HG03342 (cell line): ENCODE results near the gene PTPRN2.
"Not testable (repeated sequence)": the region's sequence is repeated elsewhere in the genome, so short reads cannot be mapped to it uniquely, and the experiment has no call there.

Experiments
- ATAC-seq: cut with Tn5 transposase; IDR thresholded peaks from one replicate; pipeline ENCODE4 v1.9.1; 2021; ENCODE audit warnings: mild to moderate bottlenecking, moderate library complexity; ENCODE audit not compliant: unreplicated experiment

Gene PTPRN2

DNA sequence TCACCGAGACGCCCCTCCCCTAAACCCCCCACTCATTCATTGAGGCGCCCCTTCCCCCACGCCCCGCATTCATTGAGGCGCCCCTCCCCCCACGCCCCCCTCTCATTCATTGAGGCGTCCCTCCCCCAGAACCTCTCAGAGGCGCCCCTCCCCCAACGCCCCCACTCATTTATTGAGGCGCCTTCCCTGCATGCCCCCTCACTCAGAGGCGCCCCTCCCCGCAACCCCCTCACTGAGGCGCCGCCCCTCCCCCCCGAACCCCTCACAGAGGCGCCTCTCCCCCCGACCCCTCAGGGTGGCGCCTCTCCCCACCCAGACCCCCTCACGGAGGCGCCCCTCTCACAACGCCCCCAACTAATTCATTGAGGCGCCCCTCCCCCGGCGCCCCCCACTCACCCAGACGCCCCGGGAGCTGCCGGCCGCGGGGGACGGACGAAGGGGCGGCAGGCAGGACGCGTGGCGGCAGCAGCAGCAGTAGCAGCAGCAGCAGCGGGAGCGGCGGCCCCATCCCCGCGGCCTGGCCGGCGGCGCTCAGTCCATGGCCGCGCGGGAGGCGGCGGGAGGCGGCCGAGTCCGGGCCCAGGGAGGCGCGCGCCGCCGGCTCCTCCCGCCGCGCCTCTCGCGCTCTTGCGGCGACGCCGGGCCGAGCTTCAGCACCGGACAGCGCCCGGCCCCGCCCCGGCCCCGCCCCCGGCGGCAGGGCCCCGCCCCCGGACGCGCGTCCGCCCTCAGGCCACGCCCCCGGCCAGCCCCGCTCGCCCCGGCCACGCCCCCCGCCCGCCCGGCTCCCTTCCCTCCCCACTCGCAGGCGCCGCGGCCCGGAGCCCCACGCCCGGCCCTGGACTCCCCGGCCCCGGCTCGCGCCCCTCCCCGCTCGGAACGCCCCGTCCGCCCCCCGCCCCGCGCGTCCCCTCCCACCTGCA lies at the start of gene PTPRN2:
Gene PTPRN2, minus strand, starts transcription at position 662 of the 923 bp plus-strand sequence.
- peak; percentile 66 for ATAC-seq

DNA sequence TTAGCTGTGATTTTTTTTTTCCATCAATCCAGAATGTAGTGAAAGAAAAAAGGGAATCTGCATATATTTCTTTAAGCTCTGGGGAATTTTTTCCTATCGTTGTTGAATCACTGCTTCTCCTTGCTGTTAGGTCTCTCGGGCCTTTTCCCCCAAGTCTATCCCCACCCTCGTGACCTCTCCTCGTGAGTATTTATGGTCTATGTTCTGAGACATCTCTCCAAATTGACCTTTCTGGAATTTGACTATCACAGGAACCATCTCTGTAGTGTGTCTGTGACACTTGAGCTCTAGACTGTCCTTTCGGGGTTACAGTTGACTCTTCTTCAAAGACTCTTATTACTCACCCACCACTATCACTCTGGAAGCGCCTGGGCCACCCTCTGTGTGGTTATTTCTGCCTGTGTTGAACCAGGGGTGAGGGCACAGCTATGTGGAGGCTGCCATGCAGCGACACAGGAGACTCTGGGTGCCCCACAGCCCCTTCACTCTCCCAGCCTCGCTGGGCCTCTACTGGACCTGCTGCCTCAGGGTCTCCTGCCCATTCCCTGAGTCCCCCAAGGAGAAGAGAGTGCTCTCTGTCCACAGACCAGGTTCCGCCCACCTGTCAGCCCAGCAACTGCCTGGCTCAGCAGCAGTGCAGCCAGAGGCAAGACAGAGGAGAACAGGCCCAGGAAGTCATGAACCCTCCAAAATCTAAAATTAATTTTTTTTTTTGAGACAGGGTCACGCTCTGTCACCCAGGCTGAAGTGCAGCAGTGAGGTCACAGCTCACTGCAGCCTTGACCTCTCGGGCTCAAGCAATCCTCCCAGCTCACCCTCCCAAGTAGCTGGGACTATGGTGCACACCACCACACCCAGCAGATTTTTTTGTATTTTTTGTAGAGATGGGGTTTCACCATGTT lies 45.7 kb upstream of the PTPRN2 start:
- peak; percentile 81 for ATAC-seq

DNA sequence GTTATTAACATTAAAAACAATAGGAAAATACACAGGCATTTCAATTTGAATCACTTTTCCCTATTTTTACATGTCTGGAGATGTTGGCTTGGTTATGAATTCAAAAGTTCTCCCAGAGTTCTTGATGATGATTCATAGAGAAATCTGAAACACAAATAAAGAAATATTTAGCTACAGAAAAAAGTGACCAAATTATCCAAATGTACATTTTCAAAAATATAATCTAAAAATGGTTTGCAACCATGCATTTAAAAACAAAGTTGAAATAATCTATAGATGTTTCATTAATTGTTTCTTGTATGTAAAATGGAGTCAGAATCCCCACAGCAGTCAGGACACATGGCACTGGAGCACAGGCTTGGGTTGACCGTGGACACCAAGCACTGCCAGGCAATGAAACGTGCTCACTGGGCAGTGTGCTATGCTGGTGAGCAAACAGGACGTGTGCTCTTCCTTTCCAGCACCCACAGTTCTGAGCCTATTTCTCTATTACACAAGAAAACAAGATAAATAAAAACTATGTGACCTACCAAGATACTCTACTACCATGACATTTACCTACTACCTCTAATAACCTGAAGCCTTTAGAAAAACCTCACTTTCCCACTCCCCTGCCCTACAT lies 44.1 kb upstream of the PTPRN2 start:
- ATAC-seq, result no peak

DNA sequence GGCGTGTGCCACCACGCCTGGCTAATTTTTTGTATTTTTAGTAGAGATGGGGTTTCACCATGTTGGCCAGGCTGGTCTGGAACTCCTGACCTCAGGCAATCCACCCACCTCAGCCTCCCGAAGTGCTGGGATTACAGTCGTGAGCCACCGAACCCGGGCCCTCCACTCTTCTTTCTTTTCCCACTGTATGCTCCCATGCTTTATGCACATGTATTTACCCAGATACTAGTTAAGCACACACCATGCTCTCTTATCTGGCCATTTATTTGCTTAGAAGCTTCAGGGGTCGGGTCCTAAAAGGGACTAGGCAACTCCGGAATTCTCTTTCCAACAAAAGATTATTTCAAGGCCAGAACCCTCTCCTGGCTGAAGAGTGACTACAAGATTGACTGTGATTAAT lies 38.7 kb upstream of the PTPRN2 start:
- not testable (repeated sequence) for ATAC-seq

DNA sequence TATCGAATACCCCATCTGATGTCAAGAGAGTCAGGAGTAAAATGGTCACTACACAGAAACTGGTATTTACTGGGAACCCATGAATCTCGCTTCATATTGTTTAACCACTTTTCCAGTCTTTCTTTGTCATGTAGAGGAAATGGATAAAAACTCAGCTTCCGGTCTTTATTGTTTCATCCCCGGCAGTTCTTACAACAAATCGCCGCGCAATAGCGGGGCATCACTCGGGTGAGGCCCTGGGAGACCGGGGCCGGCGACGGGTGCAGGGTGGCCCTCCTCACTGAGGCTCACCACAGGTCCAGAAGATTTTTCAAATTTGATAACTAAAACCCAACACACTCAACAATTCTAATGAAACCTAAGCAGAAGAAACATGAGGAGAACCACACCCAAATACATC lies 35.6 kb upstream of the PTPRN2 start:
- ATAC-seq, result no peak

DNA sequence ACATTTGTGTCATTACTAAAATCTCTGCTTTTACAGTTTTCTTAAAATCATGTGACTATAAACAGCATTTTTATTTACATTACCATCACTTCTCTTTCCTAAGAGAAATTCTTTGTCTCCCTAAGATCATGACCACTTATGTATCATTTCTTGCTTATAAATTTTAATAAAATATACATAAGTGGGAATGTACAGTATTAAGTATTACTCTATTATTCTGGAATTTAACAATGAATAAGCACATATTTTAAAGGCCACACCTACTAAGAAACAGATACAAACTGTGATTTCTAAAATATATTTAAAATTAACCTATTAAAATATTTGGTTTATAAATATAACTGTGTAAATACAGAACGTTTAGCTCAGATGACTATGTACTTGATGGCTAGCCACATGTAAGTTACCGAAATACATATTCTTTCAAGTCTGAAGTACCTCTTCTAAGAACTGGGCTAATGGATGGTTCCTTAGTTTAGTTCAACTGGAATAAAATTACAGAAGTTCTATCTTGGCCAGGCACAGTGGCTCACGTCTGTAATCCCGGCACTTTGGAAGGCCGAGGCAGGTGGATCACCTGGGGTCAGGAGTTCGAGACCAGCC lies 33.3 kb upstream of the PTPRN2 start:
- ATAC-seq, result no peak

DNA sequence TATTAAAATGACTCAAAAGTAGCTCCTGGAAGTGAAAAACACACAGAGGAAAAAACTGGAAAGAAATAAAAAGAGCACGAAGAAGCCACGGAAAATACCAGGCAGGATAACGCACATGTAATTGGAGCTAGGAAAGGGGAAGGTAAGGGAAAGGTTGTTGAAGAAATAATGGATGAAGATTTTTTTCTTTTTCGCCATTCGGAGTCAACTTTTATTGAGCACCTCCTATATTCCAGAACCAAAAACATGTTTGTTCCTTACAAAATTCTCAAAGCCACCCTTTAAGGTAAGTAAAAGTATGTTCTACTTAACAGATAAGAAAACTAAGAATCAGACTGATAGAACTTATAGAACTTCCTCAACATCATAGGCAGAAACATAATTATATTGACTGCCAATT lies 32.8 kb upstream of the PTPRN2 start:
- ATAC-seq, result no peak

DNA sequence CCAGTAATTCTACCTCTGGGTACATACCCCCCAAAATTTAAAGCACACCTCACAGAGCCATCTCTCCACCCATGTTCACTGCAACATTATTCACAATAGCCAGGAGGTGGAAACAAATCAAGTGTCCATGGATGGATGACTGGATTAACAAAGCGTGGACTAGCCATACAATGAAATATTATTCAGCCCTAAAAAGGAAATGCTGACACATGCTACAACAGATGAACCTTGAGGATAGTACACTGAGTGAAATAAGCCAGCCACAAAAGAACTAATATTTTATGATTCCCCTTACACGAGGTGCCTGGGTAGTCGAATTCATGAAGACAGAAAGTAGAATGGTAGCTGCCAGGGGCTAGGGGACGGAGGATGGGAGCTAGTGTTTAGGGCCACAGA lies 31.1 kb upstream of the PTPRN2 start:
- no peak for ATAC-seq

DNA sequence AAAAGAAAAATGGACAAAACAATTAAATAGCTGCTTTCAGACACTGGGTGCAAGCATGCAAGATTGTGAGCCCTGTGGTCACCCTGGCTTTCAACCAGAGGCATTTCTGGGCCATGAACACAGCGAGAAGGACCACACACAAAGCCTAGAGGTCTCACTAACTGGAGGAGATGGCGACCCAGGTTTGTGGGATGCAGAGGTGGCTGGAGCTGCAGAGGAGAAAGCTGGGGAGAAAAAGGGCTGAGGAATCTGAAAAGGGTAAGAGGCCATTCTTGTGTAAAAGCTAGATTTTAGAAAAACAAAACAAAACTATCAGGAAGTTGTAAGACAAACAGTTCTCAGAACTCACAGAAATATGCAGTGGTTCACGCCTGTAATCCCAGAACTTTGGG lies 30.1 kb upstream of the PTPRN2 start:
- ATAC-seq, result no peak

DNA sequence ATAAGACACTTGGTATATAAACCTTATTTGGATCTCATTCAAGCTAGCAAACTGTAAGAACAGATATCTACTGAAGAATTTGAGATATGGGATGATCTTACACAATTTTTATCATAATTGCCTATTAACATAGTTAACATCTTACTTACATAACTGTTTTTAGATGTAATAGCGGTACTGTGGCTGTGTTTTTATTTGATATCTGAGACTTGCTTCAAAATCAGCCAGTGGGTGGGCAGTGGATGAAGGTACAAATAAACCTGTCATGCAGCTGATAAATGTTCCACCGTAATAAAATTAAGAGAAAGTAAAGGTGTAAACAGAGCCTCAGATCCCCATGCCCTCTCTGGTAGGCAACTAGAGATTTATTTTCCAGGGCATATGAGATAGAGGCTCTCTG lies 28.4 kb upstream of the PTPRN2 start:
- no peak for ATAC-seq

DNA sequence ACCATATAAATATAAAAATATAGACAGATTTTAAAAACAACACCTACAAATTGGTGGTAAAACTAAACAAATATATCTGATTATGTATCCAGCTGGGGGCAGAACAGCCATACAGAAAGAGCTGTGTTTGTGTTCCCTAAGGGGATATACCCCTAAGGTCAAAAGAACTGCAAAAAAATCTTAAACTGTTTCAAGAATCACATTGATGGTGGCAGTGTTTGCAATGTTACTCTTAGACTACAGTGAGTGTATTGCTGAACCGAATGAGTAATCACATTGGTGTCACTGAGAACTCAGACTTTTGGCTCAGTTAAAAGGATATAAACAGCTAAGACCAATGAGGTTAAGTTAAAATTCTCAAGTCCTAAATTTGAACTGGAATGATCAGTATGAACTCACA lies 27.1 kb upstream of the PTPRN2 start:
- no peak for ATAC-seq

DNA sequence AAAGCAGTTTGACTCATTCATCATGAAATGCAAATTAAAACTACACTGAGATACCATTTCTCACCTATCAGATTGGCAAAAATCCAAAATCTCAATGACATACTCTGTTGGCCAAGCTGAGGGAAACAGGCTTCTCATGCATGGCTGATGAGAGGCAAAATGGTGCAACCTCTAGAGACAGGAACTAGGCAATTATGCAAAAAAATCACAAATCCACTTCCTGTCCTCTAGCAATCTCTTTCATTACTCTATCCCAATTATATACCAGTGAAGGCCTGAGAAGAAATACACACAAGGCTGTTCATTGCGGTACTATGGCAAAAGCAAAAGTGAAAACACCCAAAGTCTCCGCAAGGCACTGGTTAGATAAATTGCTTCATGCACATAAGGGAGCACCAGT lies 25.9 kb upstream of the PTPRN2 start:
- ATAC-seq, result peak; percentile 90

DNA sequence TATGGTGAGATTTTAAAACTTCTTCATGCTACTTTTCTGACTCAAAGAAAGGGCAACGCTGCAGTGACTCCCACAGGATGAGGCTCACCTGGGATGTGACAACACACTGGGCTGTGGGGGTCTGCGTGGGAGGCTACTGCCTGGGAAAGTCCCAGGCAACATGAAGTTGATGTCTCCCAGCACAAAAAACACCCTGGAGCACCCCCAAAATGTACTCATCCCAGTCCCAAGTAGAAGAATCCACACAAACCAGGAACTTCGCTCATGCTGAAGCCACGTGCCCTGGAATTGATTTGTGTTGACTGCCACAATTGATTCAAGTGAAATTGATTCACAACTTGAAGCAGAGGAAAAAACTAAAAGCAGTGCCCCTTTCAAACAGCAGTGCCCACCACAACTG lies 24.9 kb upstream of the PTPRN2 start:
- ATAC-seq, result no peak

DNA sequence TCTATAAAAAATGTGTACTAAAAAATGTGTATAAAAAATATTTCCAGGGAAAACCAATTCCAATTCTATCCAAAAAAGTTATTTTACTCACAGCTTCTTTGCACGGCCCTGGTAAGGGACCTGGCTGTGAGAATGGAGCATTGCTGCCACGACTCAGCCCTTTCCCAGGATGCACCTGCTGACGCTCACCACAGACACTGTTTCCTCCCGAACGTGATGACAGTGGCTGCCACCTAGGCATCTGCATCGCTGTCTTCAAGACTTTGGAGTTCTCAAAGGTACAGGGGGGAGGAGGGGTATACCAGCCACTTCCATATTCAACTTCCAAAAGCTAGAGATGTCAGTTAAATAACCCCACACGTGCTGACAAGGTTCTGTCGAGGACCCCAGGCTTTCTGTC lies 23.9 kb upstream of the PTPRN2 start:
- no peak for ATAC-seq

DNA sequence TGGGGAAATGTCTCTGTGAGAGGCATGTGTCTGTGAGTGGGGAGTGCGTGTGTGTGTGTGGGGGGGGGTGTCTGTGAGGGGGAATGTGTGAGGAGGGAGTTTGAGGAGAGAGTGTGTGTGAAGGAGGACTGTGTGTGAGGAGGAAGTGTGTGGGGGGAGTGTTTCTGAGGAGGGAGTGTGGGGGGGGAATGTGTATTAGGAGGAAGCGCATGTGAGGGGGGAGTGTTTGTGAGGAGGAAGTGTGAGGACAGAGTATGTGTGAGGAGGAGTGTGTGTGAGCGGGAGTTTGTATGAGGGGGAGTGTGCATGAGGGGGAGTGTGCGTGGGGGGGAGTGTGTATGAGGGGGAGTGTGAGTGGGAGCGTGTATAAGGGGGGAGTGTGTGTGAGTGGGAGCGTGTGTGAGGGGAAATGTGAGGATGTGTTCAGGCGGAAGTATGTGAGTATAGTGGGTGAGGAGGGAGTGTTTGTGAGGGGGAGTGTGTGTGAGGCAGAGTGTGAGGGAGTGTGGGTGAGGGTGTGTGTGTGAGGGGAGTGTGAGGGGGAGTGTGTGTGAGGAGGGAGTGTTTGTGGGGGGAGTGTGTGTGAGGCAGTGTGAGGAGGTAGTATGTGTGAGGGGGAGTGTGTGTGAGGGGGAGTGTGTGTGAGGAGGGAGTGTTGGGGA lies 21.8 kb upstream of the PTPRN2 start:
- ATAC-seq, result no peak

DNA sequence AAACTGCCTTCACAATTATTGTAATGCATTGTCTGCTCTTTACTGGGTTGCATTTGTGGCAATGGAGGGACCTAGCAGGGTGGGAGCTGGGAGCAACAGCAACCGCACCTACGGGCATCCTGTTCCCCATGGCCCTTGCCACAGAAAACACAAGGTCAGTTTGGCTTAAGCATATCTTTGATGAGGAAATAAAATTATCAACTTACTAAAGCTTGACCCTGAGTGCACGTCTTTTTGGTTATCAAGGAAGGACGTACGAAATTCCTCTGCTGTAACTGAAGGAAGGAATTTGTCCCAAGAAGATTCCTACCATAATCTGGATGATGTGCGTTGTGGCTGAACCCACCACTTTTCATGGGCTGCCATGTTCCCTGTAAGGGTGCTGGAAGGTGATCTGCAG lies 19.9 kb upstream of the PTPRN2 start:
- no peak for ATAC-seq

DNA sequence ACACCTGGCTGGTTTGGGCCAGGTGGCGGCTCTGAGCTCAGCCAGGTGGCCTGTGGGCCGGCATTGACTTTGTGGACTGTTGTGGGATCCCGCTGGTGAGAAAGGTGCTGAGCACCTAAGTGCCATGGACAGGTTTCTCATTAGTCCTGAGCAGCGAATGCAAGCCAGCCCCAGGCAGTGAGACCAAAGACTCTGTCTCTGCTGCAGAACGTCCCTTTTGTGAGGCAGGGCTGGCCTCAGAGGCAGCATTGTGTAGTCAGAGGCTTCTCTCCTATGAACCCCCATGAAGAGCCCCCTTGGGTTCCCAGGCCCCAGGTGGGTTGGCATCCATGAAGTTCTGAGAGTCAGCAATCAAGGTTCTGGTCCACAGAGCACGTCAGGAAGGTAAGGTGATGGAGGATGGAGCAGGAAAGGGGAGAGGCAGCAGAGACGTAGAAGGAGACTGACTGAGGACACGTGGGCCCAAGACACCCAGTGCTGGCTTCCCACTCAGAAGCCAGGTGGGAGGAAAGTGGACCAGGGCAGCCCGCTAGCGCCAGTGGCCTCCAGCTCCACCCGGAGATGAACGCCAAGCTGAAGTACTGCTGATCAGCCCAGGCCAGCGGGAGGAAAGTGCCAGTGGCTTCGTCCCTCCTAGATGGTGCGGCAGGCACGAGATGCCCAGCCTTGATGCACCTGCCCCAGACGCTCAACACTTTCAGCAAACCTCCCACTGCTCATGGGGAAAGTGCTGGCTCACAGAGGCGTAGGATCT lies 19.2 kb upstream of the PTPRN2 start:
- ATAC-seq, result no peak

DNA sequence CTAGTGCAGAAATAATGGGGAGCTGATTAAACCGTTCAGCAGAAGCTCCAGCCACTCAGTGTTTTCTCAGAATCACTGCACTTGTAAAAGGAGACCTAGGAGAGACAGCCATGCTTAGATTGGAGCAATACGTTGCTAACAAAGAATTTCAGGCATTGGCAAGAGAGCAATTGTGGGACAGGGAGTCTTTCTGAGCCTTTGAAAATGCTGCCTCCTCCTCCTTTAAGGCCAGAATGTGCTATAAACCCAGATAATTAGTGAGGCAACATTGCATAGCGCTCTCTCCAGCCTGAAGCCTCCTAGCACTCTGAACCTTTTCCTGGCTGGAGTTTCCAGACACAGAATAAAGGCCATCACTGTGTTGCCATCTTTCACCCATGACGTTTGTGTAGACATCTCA lies 18.5 kb upstream of the PTPRN2 start:
- ATAC-seq, result no peak

DNA sequence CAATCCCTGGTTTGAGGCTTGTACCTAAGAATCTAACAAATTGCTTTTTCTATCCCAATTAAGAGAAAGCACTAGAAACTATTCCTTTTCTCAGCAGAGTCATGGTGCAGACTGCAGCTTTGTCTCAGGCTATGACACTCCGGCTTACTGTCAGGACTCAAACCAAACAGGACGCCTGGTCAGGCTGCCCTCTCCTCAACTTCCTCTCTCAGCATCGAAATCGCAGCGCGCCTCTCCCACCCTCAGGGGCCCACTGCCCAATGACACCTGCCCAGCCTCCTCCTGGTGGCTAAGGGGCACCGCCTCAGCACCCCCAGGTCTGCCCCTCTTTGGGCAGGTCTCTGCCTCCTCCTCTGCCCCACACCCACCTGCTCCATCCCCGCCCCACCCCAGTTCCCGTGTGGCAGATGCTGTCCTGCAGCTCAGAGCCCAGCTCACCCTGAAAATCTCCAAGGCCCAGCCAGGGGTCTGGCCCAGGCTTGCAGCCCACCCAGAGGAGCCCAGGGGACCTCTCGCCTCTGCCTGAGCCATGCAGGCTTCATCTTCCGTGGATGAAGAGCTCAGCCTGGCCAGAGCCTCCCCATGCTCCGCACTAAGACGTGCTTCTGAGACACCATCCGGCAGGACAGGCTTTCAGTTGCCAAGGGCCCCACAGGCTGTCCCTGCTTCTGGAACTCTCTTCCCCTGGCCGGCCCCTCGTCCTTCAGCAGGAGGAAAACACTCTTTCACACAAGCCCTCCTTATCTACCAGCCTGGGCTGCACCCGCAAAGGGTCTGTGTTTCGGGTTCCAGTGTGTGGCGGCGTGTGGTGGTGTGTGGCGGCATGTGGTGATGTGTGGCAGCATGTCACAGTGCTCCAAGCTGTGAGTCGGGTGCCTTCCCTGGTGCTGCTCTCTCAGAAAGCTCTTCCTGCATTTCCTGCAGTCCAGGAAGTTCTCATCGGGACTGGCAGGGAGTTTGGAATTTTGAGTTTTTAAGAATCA lies 16.4 kb upstream of the PTPRN2 start:
- peak; percentile 18 for ATAC-seq
